NCI-H2029 treated with DMSO at 0.1 percent for 48 hours (cell line): Measurements from ENCODE around the gene SFT2D2.

Source experiments
- DNase-seq: peaks from one replicate; lab custom pipeline; 2025; lab: John Stamatoyannopoulos, UW

Gene SFT2D2

DNA sequence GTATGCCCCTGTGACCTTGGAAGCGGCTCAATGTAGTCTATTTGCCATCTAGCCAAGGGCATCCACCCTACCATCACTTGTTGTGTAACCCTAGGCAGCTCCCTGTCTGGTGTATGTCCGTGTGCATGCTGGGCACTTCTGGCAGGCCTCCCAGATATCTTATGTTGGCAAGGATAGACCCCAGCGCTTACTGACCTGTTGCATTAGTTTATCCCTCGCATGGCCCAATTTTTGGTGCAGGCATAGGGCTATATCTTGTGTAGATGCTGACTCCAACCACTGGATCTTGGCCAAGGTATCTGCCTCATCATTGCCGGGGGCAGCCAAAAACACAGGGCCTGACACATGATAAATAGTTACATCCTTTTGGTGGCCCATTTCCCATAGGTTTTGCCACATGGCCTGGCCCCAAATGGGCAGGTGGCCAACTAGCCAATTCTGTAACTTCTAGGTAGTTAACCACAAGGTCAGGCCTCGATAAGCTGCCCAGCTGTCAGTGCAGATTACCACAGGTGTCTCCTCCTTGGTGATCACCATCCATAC, 40.9 kb downstream of the SFT2D2 start:
- no peak for DNase-seq

DNA sequence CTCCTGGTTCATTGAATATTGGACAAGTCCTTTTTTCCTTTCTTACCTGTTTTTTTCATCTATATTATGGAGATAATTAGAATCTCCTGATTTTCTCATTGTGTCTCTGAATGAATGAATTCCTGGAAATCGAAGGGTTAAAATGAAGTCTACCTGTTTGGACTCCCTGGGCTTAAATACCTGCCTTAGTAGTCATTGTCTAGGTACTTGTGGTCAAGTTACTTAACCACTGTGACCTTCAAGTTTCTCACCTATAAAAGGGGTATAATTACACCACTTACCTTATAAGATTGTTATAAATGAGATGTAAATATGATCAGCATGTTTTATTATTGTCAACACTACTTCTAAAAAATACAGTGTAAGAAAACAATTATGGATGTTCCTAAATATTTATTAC, 45.8 kb downstream of the SFT2D2 start:
- no peak for DNase-seq

DNA sequence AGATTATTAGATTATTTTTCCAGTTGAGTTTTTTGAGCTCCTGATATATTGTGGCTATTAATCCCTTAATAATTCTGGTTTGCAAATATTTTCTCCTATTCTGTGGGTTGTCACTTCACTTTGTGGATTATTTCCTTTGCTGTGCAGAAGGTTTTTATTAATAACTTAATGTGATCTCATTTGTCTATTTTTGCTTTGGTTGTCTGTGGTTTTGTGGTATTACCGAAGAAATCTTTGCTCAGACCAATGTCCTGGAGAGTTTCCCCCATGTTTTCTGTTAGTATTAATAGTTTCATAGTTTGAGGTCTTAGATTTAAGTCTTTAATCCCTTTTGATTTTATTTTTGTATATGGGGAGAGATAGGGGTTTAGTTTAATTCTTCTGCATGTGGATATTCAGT, 47.8 kb downstream of the SFT2D2 start:
- no peak for DNase-seq

DNA sequence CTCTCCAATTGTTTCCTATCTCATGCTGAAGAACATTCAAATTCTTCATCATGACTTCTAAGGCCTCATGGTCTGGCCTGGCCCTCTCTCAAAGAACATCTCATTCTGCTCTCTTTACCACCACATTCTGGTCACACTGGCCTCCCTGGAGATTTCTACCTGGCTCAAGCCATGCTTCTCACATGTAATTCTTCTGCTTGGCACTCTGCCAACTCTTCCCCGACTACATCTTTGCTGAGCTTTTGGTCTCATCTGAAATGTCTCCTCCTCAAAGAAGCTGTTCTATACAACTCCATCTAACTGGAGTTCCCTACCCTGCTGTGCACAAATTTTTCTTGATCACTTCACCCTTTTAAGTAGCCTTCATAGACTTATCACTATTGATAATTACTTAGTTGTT, 53.4 kb downstream of the SFT2D2 start:
- no peak for DNase-seq

DNA sequence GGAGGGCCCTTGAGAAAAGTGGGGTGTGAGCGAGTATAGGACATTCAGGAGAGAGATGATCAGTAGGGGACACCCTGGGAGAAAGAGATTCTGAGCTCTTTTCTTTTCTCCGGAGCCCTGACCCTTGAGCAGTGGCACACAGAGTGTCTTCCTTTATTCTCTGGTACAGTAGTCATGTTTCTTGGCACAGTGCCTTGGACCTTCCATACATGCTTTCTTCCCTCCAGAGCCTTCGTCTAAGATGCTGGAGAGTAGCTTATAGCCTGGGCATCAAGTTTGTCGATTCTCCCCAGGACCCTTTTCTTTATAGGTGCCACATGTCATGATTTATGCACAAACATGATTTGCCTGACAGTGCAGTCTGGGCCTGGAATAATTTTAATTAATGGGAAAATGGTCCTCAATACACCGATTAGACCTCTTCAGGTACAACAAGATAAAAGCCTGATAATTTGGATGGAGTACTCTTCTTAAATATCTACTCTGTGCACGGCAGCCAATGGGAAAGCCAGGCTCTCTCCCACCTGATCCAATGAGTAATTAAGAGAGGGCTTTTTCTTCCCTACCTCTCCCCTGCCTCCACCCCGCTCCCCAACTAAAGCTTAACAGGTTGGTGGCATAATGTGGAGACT, 54.6 kb downstream of the SFT2D2 start, which contains the start of gene TBX19:
Gene TBX19, plus strand, starts transcription at position 582 of the 632 bp plus-strand sequence. CDS start 214 bp downstream, outside the sequence.
- no peak for DNase-seq

DNA sequence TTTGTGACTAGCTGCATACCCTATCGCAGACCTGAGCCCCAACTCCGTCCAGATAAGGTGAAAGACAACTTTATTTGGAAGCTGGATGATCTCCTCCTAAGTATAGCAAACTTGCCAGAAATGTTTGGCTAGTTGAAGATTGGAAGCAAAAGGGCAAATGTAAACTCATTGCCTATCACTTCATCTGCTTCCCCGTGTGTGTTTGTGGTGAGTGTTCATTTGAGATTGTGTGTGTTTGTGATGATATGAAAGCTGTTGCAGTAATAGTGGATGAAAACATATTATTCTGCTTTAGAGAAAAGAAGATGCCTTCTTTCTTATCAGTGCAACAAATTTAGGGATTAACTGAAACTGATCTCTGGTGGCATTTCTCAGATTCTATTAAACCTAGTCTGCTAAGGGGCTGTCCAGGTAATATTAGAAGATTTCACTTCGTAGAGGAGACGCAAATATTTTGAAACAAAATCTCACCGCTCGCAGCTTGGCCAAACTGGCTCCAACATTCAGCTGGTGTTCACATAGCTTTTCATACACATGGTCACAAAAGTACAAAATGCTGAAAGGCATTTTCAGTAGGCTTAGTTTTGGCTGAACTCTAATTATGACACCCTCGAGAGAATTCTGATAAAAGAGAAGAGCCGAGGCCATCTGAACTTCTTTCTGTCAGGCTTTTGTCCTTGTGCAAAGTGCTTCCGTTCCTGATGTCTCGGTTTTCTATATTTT, 56.0 kb downstream of the SFT2D2 start:
- DNase-seq = no peak

DNA sequence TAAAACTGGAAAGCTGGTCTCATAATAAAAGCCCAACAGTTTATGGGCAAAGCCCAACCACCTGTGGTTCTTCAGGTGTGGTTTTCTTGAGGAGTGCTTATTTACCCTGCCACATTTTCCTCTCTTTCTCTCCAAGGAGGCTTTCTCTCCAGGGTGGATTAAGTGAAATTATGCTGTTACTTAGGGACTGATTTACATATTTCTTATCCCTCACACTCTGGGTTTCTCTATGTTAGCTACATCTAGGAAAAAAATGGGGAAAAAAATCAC, 59.7 kb downstream of the SFT2D2 start:
- DNase-seq = no peak

DNA sequence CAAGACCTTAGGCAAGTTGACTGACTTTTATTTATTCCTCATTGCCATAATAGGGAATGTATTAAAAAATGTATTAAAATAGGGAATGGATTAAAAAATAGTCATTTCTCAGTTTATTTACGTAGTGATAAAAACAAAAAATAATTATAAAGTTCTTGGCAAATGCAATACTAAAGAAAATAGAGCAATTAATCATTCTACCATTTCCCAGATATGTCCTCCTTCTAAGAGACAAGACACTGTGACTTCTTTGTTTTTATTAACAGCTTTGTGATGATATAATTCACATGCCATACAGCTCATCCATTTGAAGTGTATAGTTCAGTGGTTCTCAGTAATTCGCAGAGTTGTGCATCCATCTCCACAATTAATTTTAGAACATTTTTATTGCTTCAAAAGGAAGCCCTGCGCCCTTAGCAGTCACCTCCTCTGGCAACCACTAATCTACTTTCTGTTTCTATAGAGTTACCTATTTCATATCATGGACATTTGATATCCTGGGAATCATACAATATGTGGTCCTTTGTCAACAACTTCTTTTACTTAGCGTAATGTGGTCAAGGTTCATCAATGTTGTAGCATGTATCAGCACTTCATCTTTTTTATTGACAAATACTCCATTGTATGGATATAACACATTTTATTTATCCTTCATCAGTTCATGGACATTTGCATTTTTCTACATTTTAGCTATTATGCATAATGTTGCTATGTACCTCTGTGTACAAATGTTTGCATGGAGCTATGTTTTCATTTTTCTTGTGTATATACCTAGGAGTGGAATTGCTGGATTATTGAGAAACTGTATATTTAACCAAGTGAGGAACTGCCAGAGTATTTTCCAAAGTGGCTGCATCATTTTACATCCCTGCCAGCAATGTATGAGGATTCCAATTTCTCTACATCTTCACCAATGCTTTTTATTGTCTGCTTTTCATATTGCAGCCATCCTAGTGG, 60.4 kb downstream of the SFT2D2 start:
- no peak for DNase-seq

DNA sequence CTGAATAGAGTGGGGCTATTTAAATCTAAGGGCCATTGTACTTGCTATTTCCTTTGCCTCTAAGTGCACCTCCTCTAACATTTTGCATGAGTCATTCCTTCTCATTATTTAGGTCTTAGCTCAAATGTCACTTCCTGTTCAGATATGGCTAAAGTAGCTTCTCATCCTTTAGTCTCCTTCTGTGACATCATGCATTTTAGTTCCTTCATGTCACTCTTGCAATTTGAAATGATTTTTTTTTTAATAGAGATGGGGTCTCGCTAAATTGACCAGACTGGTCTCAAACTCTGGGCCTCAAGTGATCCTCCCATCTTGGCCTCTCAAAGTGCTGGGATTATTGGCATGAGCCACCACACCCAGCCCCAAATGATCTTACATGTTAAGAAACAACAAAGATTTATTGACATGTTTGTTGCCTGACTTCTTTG, 61.4 kb downstream of the SFT2D2 start:
- no peak for DNase-seq

DNA sequence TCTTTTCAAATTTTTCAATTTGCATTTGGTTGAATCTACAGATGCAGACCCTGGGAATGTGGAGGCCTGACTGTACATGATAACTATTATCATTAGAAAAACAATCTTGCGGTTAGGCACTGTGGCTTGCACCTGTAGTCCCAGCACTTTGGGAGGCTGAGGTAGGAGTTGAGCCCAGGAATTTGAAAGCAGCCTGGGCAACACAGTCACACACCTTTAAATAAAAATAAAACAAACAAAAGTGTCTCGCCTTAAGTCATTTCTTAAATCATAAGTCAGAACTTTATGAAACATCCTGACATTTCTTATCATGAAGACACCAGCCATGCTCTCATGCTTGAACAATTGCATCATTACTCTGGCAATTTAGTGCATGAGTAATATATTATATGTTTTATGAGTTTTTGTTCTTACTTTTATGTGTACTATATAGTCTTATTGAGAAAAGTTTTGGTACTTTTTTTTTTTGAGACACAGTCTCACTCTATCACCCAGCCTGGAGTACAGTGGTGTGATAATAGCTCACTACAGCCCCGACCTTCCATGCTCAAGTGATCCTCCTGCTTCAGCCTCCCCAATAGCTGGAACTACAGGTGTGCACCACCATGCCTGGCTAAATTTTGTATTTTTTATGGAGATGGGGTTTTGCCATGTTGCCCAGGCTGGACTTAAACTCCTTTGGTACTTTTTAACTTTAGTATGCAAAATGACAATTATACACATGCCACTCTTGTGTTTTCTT, 62.7 kb downstream of the SFT2D2 start:
- DNase-seq = no peak

DNA sequence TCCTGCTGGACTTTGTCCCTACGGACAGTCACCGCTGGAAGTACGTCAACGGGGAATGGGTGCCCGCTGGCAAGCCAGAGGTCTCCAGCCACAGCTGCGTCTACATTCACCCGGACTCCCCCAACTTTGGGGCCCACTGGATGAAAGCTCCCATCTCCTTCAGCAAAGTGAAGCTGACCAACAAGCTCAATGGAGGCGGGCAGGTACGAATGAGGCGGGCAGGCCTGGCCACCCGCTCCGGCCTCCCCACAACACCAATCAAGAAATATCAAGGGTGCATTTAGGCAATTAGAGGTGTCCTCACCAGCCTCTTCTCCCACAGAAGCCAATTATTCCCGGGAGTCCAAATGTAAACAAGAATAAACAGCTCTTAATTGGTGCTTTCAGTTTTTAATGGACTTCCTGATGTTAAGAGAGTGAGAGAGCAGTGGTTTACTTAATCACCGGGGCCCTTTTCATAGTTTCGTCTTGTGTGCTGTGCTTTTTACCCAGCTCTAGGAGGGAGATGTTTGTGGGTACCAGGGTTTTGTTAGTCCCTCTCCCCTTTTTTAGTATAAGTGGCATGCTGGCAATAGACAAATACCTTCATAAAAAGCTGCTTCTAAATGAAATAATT, 65.5 kb downstream of the SFT2D2 start:
- DNase-seq = no peak

DNA sequence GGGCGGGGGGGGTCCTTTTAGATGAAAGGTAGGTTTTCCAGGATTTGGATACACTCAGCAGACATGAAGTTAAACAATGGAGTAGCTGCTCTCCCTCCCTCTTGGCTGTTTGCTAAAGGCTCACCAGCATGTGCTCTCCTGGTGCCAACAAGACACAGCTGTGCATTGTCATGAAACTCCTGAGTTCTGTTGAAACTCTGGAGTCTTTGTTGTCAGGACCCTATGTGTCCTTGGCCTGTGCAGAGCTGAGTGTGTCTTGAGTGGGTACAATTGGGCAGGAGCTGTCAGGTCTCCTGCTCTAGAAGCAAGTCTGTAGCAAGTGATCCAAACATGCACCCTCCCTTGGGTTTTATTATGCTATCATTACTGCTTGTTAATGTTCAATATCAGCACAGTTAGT, 67.6 kb downstream of the SFT2D2 start:
- no peak for DNase-seq

DNA sequence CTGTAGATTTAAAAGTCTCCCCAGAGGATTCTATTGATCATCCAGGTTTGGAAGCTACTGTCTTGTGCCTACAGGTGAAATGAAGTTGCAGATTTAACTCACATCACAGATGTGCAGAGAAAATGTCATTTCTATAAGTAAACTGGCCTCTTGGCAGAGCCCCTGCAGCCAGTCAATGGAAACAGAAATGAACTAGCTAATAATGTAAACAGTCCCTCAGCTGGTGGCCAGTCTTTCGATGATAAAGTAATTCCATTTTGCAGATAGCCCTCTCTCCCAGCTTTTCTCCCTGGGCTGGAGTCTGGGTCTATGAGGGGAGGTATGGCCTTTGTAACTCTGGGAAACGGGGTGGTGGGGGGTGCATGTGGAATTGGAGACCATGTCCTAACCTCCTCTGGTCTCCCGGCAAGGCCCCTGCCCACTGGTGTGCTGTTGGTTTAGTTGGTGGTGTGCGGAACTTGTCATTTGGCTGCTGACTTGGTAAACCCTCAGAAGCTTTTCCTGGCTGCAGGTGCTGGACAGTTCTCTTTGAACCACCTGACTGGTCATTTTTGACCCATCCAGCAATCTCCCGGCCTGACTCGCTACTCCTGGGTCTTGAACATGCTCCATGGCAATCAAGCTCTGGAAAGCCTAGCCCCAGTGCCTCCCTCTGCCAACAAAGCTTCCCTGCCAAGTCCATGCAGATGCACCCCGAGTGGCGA, 69.8 kb downstream of the SFT2D2 start:
- DNase-seq = no peak

DNA sequence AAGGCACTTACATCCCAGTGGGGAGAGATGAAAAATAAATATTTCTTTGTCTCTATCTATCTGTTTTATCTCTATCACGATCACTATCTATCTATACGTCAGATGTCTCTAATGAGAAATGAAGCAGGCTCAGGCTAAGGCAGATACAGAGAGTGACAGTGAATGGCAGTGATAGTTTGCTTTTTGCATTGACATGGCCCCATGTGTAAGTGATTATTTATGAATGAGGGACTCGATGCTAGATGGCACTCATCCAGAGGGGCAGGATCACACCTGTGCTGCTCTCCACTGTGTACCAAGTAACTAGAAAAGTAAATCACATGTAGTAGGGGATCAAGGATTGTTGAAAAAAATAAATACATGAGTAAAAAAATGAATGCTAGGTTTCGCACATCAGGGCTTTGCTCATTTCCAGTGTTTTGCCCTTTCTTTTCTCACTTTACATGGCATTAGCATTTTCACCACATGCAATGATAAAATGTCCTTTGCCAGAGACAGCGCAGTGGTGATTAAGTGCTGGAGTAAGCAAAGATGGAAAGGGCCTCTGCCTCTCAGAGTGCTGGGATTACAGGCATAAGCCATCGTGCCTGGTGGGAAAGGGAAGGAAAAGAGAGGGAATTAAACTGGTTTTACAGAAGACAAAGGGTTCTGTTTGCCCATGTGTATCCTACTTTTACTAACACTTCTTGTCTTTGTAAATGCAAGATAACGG, 71.4 kb downstream of the SFT2D2 start:
- DNase-seq = no peak

DNA sequence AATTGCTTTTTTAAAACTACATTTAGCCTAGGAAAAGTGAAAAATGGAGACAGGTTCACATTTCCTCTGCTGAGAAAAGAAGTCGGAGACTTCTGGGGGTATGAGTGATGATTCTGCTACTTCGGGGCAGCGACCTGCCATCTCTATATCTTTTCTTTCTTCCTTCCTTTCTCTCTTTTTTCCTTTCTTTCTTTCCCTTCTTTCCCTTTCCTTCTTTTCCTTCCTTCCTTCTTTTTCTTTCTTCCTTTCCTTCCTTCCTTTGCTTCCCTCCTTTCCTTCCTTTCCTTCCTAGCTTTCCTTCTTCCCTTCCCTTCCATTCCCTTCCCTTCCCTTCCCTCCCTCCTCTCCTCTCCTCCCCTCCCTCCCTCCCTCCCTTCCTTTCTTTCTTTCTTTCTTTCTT, 72.6 kb downstream of the SFT2D2 start:
- DNase-seq = no peak

DNA sequence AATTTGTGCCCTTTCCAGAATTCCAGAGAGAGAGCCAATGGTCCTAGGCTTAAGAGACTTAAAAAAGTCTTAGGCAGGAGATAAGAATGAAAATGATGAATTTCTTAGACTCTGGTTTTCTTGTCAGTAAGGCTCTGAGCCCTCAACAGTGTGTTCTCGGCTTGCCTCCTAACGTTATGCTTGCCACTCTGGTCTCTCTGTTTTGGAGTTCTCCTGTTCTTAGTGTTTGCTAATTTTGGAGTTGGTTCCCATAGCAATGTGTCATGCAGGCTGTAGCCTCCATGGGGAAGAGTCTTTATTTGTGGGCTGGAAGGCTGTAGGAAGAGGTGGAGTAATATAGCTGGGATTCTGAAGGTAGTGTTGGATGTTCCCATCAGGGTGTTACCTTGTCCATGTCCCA, 74.8 kb downstream of the SFT2D2 start:
- DNase-seq = no peak

DNA sequence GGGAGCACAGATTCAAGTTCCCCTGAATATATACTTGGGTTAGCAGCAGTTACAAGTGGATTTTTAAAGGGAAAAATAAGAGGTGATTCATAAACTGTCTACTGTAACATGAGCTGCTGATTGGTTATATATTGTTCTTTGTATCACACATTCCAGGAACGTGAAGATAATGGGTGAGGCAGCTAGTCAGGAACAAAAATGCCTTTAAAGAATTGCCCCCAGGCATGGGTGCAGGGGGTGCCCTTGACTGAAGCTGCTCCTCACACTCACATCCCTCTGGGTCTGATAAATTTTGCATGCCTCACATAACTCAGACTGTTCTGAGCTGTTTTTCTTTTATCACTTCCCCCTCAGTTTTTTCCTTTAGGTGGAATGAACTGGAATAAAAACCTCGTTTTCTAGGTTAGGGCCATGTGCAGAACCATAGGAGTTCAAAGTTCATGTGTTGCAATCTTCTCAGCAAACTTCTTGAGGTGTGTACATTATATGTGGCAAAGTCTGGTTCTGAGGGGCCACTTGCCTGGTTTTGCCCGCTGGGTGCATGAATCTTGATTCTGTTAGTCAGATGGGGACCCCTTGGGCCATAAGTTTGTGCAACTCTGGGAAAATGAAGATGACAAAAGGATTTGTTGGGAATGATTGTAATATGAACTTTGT, 76.0 kb downstream of the SFT2D2 start:
- no peak for DNase-seq
